Measurements from ENCODE around the gene PIK3CD.

GRCh38 chr1:9670085-9670484, 18.6 kb downstream of the PIK3CD start:
- TF ChIP-seq, protein P1, sequence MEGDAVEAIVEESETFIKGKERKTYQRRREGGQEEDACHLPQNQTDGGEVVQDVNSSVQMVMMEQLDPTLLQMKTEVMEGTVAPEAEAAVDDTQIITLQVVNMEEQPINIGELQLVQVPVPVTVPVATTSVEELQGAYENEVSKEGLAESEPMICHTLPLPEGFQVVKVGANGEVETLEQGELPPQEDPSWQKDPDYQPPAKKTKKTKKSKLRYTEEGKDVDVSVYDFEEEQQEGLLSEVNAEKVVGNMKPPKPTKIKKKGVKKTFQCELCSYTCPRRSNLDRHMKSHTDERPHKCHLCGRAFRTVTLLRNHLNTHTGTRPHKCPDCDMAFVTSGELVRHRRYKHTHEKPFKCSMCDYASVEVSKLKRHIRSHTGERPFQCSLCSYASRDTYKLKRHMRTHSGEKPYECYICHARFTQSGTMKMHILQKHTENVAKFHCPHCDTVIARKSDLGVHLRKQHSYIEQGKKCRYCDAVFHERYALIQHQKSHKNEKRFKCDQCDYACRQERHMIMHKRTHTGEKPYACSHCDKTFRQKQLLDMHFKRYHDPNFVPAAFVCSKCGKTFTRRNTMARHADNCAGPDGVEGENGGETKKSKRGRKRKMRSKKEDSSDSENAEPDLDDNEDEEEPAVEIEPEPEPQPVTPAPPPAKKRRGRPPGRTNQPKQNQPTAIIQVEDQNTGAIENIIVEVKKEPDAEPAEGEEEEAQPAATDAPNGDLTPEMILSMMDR (IDR thresholded peaks at IDR 0.05; ENCODE audit: control extremely low read depth in 1 of 3, insufficient read depth in 1 of 3, low read depth in 1 of 3, low read length in 3 of 3) = no peak
- TF ChIP-seq EP300 (IDR thresholded peaks at IDR 0.05; ENCODE audit: borderline replicate concordance in 1 of 2, low read depth in 2 of 2, low read length in 2 of 2) (no peak), CREB1 (IDR thresholded peaks at IDR 0.05) (no peak), KDM5A (IDR thresholded peaks at IDR 0.05; ENCODE audit: low read length) (no peak), JUN (IDR thresholded peaks at IDR 0.05; ENCODE audit: low read depth, low read length) (no peak), POLR2A (IDR thresholded peaks at IDR 0.05; ENCODE audit: control extremely low read depth in 1 of 2, low read depth in 2 of 2, low read length in 2 of 2) (no peak), HDAC6 (IDR thresholded peaks at IDR 0.05; ENCODE audit: low read depth, low read length) (no peak), TCF12 (IDR thresholded peaks at IDR 0.05; ENCODE audit: low read depth, low read length) (no peak), POLR2AphosphoS5 (IDR thresholded peaks at IDR 0.05; ENCODE audit: low read depth, low read length) (no peak), MAX (IDR thresholded peaks at IDR 0.05) (no peak), YY1 (IDR thresholded peaks at IDR 0.05; ENCODE audit: low read depth, low read length) (no peak), CHD2 (IDR thresholded peaks at IDR 0.05; ENCODE audit: low read length) (no peak), ZNF274 (IDR thresholded peaks at IDR 0.05; ENCODE audit: borderline replicate concordance, extremely low read depth, low read length) (no peak), EZH2 (IDR thresholded peaks at IDR 0.05; ENCODE audit: low read depth, low read length, severe bottlenecking) (no peak)

Data from H1 (cell line).